Measurements from ENCODE around the gene SLX9.
A peak's percentile ranks its signal among the peaks of the same experiment; 100 is the strongest.
"Not testable (repeated sequence)": the region's sequence is repeated elsewhere in the genome, so short reads cannot be mapped to it uniquely, and the experiment has no call there.

The SLX9 gene

GRCh38 chr21:44927587-44928461, 12.0 kb upstream of the SLX9 start:
- DNase-seq (ENCODE audit: low read depth) = peak; percentile 70
- peak overlapping the region; percentile 60 for H3K4me3 ChIP-seq (ENCODE audit: low read depth, low read length)
- TF ChIP-seq CTCF (IDR thresholded peaks at IDR 0.05; ENCODE audit: low read depth, low read length, missing control alignments) = peak; percentile 6

- peak overlapping the region; percentile 60 for H3K4me3 ChIP-seq (ENCODE audit: low read depth, low read length)
- not testable (repeated sequence) for DNase-seq (ENCODE audit: low read depth)
Measured at GRCh38 chr21:44928500-44929241, 11.2 kb upstream of the SLX9 start.

- DNase-seq (ENCODE audit: low read depth) = no peak
- no peak for TF ChIP-seq CTCF (IDR thresholded peaks at IDR 0.05; ENCODE audit: low read depth, low read length, missing control alignments)
Measured at GRCh38 chr21:44929242-44929798, 10.5 kb upstream of the SLX9 start.

GRCh38 chr21:44929799-44930542, 9.9 kb upstream of the SLX9 start:
- H3K4me3 ChIP-seq (ENCODE audit: low read depth, low read length) = peak overlapping the region; percentile 22
- no peak for TF ChIP-seq CTCF (IDR thresholded peaks at IDR 0.05; ENCODE audit: low read depth, low read length, missing control alignments)
- DNase-seq (ENCODE audit: low read depth) = no peak

More at GRCh38 chr21:44929242-44929798, 10.5 kb upstream of the SLX9 start:
- peak overlapping the region; percentile 60 for H3K4me3 ChIP-seq (ENCODE audit: low read depth, low read length)

- no peak overlapping the region; the same call in 1 of the 2 replicates for H3K4me3 ChIP-seq (ENCODE audit: low read depth, low read length)
- DNase-seq (ENCODE audit: low read depth) = no peak
- TF ChIP-seq CTCF (IDR thresholded peaks at IDR 0.05; ENCODE audit: low read depth, low read length, missing control alignments) = no peak
Measured at GRCh38 chr21:44930543-44930981, 9.3 kb upstream of the SLX9 start.

- peak overlapping the region; percentile 63 for H3K4me3 ChIP-seq (ENCODE audit: low read depth, low read length)
- TF ChIP-seq CTCF (IDR thresholded peaks at IDR 0.05; ENCODE audit: low read depth, low read length, missing control alignments) = no peak
- no peak for DNase-seq (ENCODE audit: low read depth)
Measured at GRCh38 chr21:44931137-44931500, 8.7 kb upstream of the SLX9 start.

All from GM12864 (cell line).